Thyroid gland (tissue), 4 donors: Measurements from ENCODE around the gene RPRD1A. TPM values are rescaled to one million over a fixed set of nuclear protein-coding genes. Genes with fewer than 3 reads are reported as not detected.
"Not testable (repeated sequence)": the region's sequence is repeated elsewhere in the genome, so short reads cannot be mapped to it uniquely, and the experiment has no call there.

Experiments
- DNase-seq, 2 donors: peaks; one replicate each; pipeline ENCODE4 v3.0.0-alpha.2; 2019
- H3K27ac ChIP-seq, 3 donors: fragments of 200-600 bp; sonication (generic); 1 replicate in 2 of 3; 2 replicates in 1 of 3; pipeline ENCODE4 v1.5.1; 2016 to 2019; ENCODE audit warnings: mild to moderate bottlenecking in 1 of 3, moderate library complexity in 1 of 3
- H3K27me3 ChIP-seq: fragments of 200-600 bp; sonication (generic); one replicate; pipeline ENCODE4 v1.5.1; 2019
- H3K36me3 ChIP-seq, 2 donors: fragments of 200-600 bp; sonication (generic); one replicate each; pipeline ENCODE4 v1.5.1; 2016 to 2019
- H3K4me1 ChIP-seq, 2 donors: fragments of 200-600 bp; sonication (generic); one replicate each; pipeline ENCODE4 v1.5.1; 2017 to 2019
- H3K4me3 ChIP-seq, 3 donors: fragments of 200-600 bp; sonication (generic); replicated peaks in 1 of 3; 1 replicate in 2 of 3; 2 replicates in 1 of 3; pipeline ENCODE4 v1.5.1; 2016; ENCODE audit warnings: mild to moderate bottlenecking in 1 of 3
- H3K9me3 ChIP-seq: fragments of 200-600 bp; sonication (generic); one replicate; pipeline ENCODE4 v1.5.1; 2017
- POLR2A ChIP-seq, 2 donors: fragments of 450-650 bp; IDR thresholded peaks; one replicate each; pipeline ENCODE4 v1.6.1; 2017; ENCODE audit warnings: antibody characterized with exemption in 2 of 2, mild to moderate bottlenecking in 2 of 2, moderate library complexity in 1 of 2
- WGBS, 2 donors: methylation state at CpG; one replicate each; pipeline ENCODE4 v1.1.5; 2017; 5-methylcytosine and 5-hydroxymethylcytosine counted together
- intact Hi-C: fragments of 100-400 bp; cut with DNase I; formaldehyde crosslinking; loops from one replicate; pipeline ENCODE4 v1.15.1; 2023
- total RNA-seq, 4 donors: library from RNA; depleted of rRNA; stranded (reverse); fragments of >200 nt; gene quantifications; one replicate each; pipeline ENCODE4 v1.2.3, GENCODE V29; 2016
- TF ChIP-seq, protein P1 (sequence below), 6 experiments: fragments of 200-600 bp in 3 of 6; fragments of 450-650 bp in 3 of 6; sonication (generic) in 3 of 6; IDR thresholded peaks; one replicate each; pipeline ENCODE4 v1.5.1; 2016 to 2019; ENCODE audit warnings: antibody characterized with exemption in 6 of 6, mild to moderate bottlenecking in 2 of 6, inconsistent platforms in 1 of 6, moderate library complexity in 1 of 6

Gene RPRD1A
- total RNA-seq, 4 donors from 2014 or later, result 56.8 to 95.6 (median 71.0) TPM

DNA sequence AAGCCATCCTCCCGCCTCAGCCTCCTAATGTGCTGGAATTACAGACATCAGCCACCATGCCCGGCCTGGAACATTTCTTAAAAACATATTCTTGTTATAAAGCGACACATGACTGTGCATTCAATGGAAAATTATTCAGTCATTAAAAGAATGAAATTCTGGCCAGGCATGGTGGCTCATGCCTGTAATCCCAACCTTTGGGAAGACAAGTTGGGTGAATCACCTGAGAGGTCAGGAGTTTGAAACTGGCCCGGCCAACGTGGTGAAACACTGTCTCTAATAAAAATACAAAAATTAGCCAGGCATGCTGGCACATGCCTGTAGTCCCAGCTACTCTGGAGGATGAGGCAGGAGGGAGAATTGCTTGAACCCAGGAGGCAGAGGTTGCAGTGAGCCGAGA lies 21.6 kb upstream of the RPRD1A start:
- TF ChIP-seq, protein P1, sequence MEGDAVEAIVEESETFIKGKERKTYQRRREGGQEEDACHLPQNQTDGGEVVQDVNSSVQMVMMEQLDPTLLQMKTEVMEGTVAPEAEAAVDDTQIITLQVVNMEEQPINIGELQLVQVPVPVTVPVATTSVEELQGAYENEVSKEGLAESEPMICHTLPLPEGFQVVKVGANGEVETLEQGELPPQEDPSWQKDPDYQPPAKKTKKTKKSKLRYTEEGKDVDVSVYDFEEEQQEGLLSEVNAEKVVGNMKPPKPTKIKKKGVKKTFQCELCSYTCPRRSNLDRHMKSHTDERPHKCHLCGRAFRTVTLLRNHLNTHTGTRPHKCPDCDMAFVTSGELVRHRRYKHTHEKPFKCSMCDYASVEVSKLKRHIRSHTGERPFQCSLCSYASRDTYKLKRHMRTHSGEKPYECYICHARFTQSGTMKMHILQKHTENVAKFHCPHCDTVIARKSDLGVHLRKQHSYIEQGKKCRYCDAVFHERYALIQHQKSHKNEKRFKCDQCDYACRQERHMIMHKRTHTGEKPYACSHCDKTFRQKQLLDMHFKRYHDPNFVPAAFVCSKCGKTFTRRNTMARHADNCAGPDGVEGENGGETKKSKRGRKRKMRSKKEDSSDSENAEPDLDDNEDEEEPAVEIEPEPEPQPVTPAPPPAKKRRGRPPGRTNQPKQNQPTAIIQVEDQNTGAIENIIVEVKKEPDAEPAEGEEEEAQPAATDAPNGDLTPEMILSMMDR (IDR thresholded peaks at IDR 0.05), result no peak
- TF ChIP-seq POLR2A (IDR thresholded peaks at IDR 0.05), result no peak
- 74 to 88% methylated on average over 6 of the region's 6 CpGs for WGBS, 2 donors
- no peak for DNase-seq
- Histone ChIP-seq H3K4me3 (no peak overlapping the region), H3K27me3 (no peaks in the 10 kb centered on the region), H3K9me3 (no peaks in the 10 kb centered on the region), H3K27ac (no peak overlapping the region), H3K4me1 (no peaks in the 10 kb centered on the region), H3K36me3 (no peaks in the 10 kb centered on the region)
- intact Hi-C loops, result no loop called here

DNA sequence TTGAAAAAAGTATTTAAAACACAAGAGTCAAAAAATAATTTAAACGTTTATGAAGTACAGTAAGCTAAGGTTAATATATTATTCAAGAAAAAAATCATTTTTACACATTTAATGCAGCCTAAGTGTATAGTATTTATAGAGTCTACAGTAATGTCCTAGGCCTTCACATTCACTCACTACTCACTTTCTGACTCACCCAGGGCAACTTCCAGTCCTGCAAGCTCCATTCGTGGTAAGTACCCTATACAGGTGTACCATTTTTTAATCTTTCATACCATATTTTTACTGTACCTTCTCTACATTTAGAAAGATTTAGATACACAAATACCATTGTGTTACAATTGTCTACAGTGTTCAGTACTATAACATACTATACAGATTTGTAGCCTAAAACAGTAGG lies 20.9 kb upstream of the RPRD1A start:
- Histone ChIP-seq H3K4me1 (no peaks in the 10 kb centered on the region), H3K36me3 (no peaks in the 10 kb centered on the region), H3K4me3 (no peak overlapping the region), H3K9me3 (no peaks in the 10 kb centered on the region), H3K27me3 (no peaks in the 10 kb centered on the region), H3K27ac (no peak overlapping the region)
- DNase-seq, result no peak
- intact Hi-C loops, result no loop called here
- 79 to 85% methylated on average over 2 of the region's 2 CpGs for WGBS, 2 donors
- no peak for TF ChIP-seq POLR2A (IDR thresholded peaks at IDR 0.05)
- TF ChIP-seq, protein P1 (IDR thresholded peaks at IDR 0.05), result no peak

DNA sequence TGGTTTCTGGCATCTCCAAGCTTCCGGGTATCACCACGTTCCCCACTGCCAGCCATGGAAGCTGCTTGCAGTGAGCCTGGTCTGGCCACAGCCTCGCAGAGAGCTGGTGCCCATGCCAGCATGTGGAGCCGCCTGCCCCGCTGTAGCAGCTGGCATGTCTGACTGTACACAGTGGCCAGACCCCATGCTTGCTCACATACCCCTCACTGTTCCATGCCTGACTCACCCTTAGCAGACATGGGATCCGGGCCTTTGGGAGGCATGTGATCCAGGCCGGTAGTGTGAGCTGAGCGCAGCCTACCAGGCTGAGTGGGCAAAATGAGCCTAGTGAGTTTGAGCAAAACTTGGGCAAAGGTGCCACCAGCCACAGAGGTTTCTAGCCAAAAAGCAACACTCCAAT lies 18.8 kb upstream of the RPRD1A start:
- no peaks in the 10 kb centered on the region for H3K36me3 ChIP-seq
- H3K9me3 ChIP-seq, result no peaks in the 10 kb centered on the region
- TF ChIP-seq, protein P1 (IDR thresholded peaks at IDR 0.05), result no peak
- no peak for TF ChIP-seq POLR2A (IDR thresholded peaks at IDR 0.05)
- H3K4me3 ChIP-seq, result no peak overlapping the region
- intact Hi-C loops, result no loop called here
- no peaks in the 10 kb centered on the region for H3K4me1 ChIP-seq
- H3K27ac ChIP-seq, result no peak overlapping the region
- WGBS, 2 donors, result 92 to 97% methylated on average over 6 to 7 of the region's 8 CpGs
- DNase-seq, result no peak
- no peaks in the 10 kb centered on the region for H3K27me3 ChIP-seq

DNA sequence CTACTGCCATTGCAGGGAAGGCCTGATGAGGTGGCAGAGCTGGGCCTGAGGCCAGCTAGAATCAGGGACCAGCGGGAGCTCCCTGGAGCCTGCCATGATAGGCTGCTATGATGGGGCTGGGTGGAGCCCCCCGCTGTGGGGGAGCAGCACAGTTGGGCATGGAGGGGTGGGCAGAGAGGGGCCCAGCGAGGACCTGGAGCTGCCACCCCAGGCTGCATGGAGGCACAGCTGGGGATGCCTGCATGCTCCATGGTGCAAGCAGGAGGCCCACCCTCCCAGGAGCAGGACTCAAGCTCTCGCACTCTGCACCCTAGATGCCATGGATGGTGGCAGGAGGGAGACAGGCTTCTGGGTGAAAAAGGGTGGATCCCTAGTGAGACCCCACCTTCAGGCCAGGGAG lies 17.8 kb upstream of the RPRD1A start:
- Histone ChIP-seq H3K27me3 (no peaks in the 10 kb centered on the region), H3K27ac (no peak overlapping the region), H3K4me1 (no peaks in the 10 kb centered on the region), H3K9me3 (no peaks in the 10 kb centered on the region), H3K36me3 (no peaks in the 10 kb centered on the region), H3K4me3 (no peak overlapping the region)
- intact Hi-C loops, result no loop called here
- no peak for DNase-seq
- TF ChIP-seq POLR2A (IDR thresholded peaks at IDR 0.05), result no peak
- TF ChIP-seq, protein P1 (IDR thresholded peaks at IDR 0.05), result no peak
- 0 to 50% methylated on average over 1 of the region's 4 CpGs for WGBS, 2 donors

DNA sequence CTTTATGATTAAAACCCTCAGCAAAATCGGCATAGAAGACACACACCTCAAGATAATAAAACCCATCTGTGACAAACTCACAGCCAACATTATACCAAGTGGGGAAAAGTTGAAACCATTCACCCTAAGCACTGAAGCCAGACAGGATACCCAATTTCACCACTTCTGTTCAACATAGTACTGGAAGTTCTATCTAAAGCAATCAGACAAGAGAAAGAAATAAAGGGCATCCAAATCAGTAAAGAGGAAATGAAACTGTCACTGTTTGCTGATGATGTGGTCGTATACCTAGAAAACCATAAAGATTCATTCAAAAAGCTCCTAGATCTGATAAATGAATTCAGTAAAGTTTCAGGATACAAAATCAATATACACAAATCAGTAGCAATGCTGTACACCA lies 16.4 kb upstream of the RPRD1A start:
- H3K9me3 ChIP-seq, result no peaks in the 10 kb centered on the region
- H3K4me1 ChIP-seq, result no peaks in the 10 kb centered on the region
- no peaks in the 10 kb centered on the region for H3K36me3 ChIP-seq
- no peak overlapping the region for H3K27ac ChIP-seq
- no peaks in the 10 kb centered on the region for H3K27me3 ChIP-seq
- DNase-seq, result no peak
- no peak overlapping the region for H3K4me3 ChIP-seq
- WGBS, 2 donors, result 69 to 87% methylated on average over 2 of the region's 2 CpGs
- TF ChIP-seq POLR2A (IDR thresholded peaks at IDR 0.05), result no peak
- TF ChIP-seq, protein P1 (IDR thresholded peaks at IDR 0.05), result no peak
- intact Hi-C loops, result no loop called here

DNA sequence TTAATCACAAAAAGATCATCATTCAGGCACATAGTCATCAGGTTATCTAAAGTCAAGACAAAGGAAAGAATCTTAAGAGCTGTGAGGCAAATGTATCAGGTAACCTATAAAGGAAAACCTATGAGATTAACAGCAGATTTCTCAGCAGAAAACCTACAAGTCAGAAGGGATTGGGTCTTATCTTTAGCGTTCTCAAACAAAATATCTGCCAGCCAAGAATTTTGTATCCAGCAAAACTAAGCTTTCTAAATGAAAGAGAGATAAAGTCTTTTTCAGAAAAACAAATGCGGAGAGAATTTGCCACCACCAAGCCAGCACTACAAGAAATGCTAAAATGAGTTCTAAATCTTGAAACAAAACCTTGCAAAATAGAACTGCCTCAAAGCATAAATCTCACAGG lies 13.8 kb upstream of the RPRD1A start:
- WGBS, 2 donors, result 92 to 93% methylated on average over 2 of the region's 2 CpGs
- H3K9me3 ChIP-seq, intact Hi-C loops, H3K27me3 ChIP-seq, H3K4me1 ChIP-seq, H3K36me3 ChIP-seq, H3K4me3 ChIP-seq, H3K27ac ChIP-seq, DNase-seq: not testable (repeated sequence)
